HepG2 (cell line): ENCODE data around the gene GTF2B. TPM values are rescaled to one million over a fixed set of nuclear protein-coding genes. Genes with fewer than 3 reads are reported as not detected.
A peak's percentile ranks its signal among the peaks of the same experiment; 100 is the strongest.

ENCODE experiments used
- CBX1 ChIP-seq: IDR thresholded peaks from one replicate; pipeline ENCODE4 v1.6.1; 2016; ENCODE audit warnings: antibody characterized with exemption, low read depth
- IRF2 ChIP-seq: IDR thresholded peaks from 2 replicates; pipeline ENCODE4 v1.6.1; 2018; ENCODE audit warnings: missing genetic modification reagents, missing compliant biosample characterization
- KAT8 ChIP-seq: IDR thresholded peaks from 2 replicates; pipeline ENCODE4 v1.6.1; 2016; ENCODE audit warnings: missing genetic modification reagents, missing compliant biosample characterization
- MED13 ChIP-seq: sonication (generic); formaldehyde crosslinking; IDR thresholded peaks from 2 replicates; pipeline ENCODE4 v1.5.0; 2020; ENCODE audit warnings: missing genetic modification reagents
- MEIS1 ChIP-seq: sonication (generic); formaldehyde crosslinking; IDR thresholded peaks from 2 replicates; pipeline ENCODE4 v1.9.0; 2021; ENCODE audit warnings: mild to moderate bottlenecking, missing genetic modification reagents, moderate library complexity, borderline replicate concordance
- NCOA1 ChIP-seq: sonication (generic); formaldehyde crosslinking; IDR thresholded peaks from 2 replicates; pipeline ENCODE4 v1.9.0; 2021; ENCODE audit warnings: missing genetic modification reagents
- PHF21A ChIP-seq: sonication (generic); formaldehyde crosslinking; IDR thresholded peaks from 2 replicates; pipeline ENCODE4 v1.5.0; 2020; ENCODE audit warnings: mild to moderate bottlenecking, missing genetic modification reagents
- POLR2A ChIP-seq, 2 experiments: IDR thresholded peaks; 2 replicates each; pipeline ENCODE4 v1.6.1; 2011; ENCODE audit warnings: low read depth in 2 of 2, low read length in 2 of 2, mild to moderate bottlenecking in 1 of 2, moderate library complexity in 1 of 2; ENCODE audit not compliant: insufficient read depth in 1 of 2
- SOX6 ChIP-seq, 2 experiments: fragments of 450-650 bp in 1 of 2; sonication (generic) in 1 of 2; formaldehyde crosslinking in 1 of 2; IDR thresholded peaks; 2 replicates each; pipeline versions ENCODE4 v1.4.0 to v1.6.1; 2017 to 2020; ENCODE audit warnings: antibody characterized with exemption in 1 of 2, mild to moderate bottlenecking in 1 of 2, missing genetic modification reagents in 1 of 2
- SPEN ChIP-seq: sonication (generic); formaldehyde crosslinking; IDR thresholded peaks from 2 replicates; pipeline ENCODE4 v1.5.1; 2020; ENCODE audit warnings: low read depth, mild to moderate bottlenecking, missing genetic modification reagents
- SSRP1 ChIP-seq: IDR thresholded peaks from 2 replicates; pipeline ENCODE4 v1.6.1; 2016; ENCODE audit warnings: control low read depth
- TBX2 ChIP-seq: sonication (generic); formaldehyde crosslinking; IDR thresholded peaks from 2 replicates; pipeline ENCODE4 v1.5.0; 2020; ENCODE audit warnings: missing genetic modification reagents, mild to moderate bottlenecking, borderline replicate concordance
- TBX3 ChIP-seq: fragments of 450-650 bp; IDR thresholded peaks from 2 replicates; pipeline ENCODE4 v1.6.1; 2017; ENCODE audit warnings: antibody characterized with exemption, mild to moderate bottlenecking, inconsistent platforms, borderline replicate concordance
- TMF1 ChIP-seq: sonication (generic); formaldehyde crosslinking; IDR thresholded peaks from 2 replicates; pipeline ENCODE4 v1.8.1; 2022; ENCODE audit warnings: low read depth, missing genetic modification reagents
- ZFP82 ChIP-seq: sonication (generic); formaldehyde crosslinking; IDR thresholded peaks from 2 replicates; pipeline ENCODE4 v1.5.1; 2020; ENCODE audit warnings: mild to moderate bottlenecking, missing genetic modification reagents, borderline replicate concordance
- ZNF10 ChIP-seq: sonication (generic); formaldehyde crosslinking; IDR thresholded peaks from 2 replicates; pipeline ENCODE4 v1.4.0; 2020; ENCODE audit warnings: mild to moderate bottlenecking, low read depth, missing genetic modification reagents, borderline replicate concordance
- ZNF670 ChIP-seq: sonication (generic); formaldehyde crosslinking; IDR thresholded peaks from 2 replicates; pipeline ENCODE4 v1.8.0; 2022; ENCODE audit warnings: mild to moderate bottlenecking, missing genetic modification reagents, borderline replicate concordance
- ZNF703 ChIP-seq: sonication (generic); formaldehyde crosslinking; IDR thresholded peaks from 2 replicates; pipeline ENCODE4 v1.5.1; 2020; ENCODE audit warnings: missing genetic modification reagents, mild to moderate bottlenecking, moderate library complexity, borderline replicate concordance
- ZNF850 ChIP-seq: sonication (generic); formaldehyde crosslinking; conservative IDR thresholded peaks from 2 replicates; pipeline ENCODE4 v1.9.0; 2021; ENCODE audit warnings: mild to moderate bottlenecking, missing genetic modification reagents
- polyA plus RNA-seq, 8 experiments: library from polyadenylated mRNA; depleted of rRNA in 3 of 8; stranded (reverse) in 7 of 8; unstranded in 1 of 8; fragments of >200 nt; fragmentation: Illumina TruSeq in 4 of 8; extraction: Trizol in 4 of 8; gene quantifications; 2 replicates each; pipeline versions ENCODE4 v1.2.1 to v1.2.3, GENCODE V29; 2011 to 2016; ENCODE audit warnings: low read depth in 4 of 8, missing spikeins in 1 of 8, mixed read lengths in 1 of 8; ENCODE audit not compliant: insufficient read depth in 1 of 8
- total RNA-seq, 5 experiments: library from RNA; depleted of rRNA; stranded (reverse); fragments of >200 nt; fragmentation: Illumina TruSeq; extraction: Trizol; gene quantifications; 2 replicates each; pipeline ENCODE4 v1.2.3, GENCODE V29; 2016; ENCODE audit warnings: low read depth in 1 of 5
- TF ChIP-seq, protein P1 (sequence below): sonication (generic); formaldehyde crosslinking; conservative IDR thresholded peaks from 2 replicates; pipeline ENCODE4 v1.8.0; 2022; ENCODE audit warnings: mild to moderate bottlenecking, moderate library complexity, missing genetic modification reagents
- TF ChIP-seq, protein P2 (sequence below): sonication (generic); formaldehyde crosslinking; IDR thresholded peaks from 2 replicates; pipeline ENCODE4 v1.5.0; 2020; ENCODE audit warnings: mild to moderate bottlenecking, missing genetic modification reagents, borderline replicate concordance
- TF ChIP-seq, protein P3 (sequence below), 2 experiments: sonication (generic) in 1 of 2; formaldehyde crosslinking in 1 of 2; IDR thresholded peaks; 2 replicates each; pipeline versions ENCODE4 v1.4.0 to v1.6.1; 2018 to 2020; ENCODE audit warnings: missing genetic modification reagents in 2 of 2, borderline replicate concordance in 1 of 2, low read depth in 1 of 2, mild to moderate bottlenecking in 1 of 2, missing biosample characterization in 1 of 2

GTF2B gene
- total and polyA plus RNA-seq, 2 of the 13 experiments (the other 11 are each of a cell fraction or from before 2014, with no cell fraction given): 31.5 to 43.4 TPM

DNA sequence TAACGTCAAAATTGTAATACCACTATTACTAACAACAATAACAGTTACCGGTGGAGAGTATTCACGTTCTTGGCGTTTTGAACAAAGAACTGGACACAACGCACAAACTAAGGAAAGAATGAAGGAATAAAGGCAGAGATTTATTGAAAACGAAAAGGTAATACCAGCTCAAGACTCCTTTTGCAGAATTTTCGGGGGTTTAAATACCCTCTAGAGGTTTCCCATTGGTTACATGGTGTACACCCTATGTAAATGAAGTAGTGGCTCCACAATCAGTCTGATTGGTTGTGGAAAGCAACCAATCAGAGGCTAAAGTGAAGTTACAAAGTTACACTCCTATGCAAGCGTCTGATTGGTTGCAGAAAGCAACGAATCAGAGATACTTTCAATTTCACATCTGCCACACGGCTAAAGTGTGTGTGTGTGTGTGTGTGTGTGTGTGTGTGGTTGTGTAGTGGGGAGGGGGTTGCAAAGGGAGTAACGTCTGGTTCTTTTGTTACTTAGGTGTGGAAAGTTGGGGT, 1.1 kb upstream of the GTF2B start (continued):
- TF ChIP-seq ZNF10 (CRISPR knock-in tag) (no peak), IRF2 (CRISPR knock-in tag) (peak; percentile 86), ZNF670 (peak; percentile 66; the same call in 1 of the 2 replicates), MEIS1 (CRISPR knock-in tag) (no peak), CBX1 (no peak), KAT8 (CRISPR knock-in tag) (0 out of 2 replicates have a peak, but pooled peaks have one; percentile 7), TBX3 (peak; percentile 27; the same call in 1 of the 2 replicates), MED13 (no peak), PHF21A (CRISPR knock-in tag) (0 out of 2 replicates have a peak, but pooled peaks have one; percentile 38), SPEN (0 out of 2 replicates have a peak, but pooled peaks have one; percentile 24), SSRP1 (CRISPR knock-in tag) (0 out of 2 replicates have a peak, but pooled peaks have one; percentile 73), NCOA1 (no peak), POLR2A (IDR thresholded peaks at IDR 0.05; ENCODE audit: insufficient read depth in 1 of 2, low read depth in 2 of 2, low read length in 2 of 2) (peak; percentile 75 to 85), ZNF850 (CRISPR knock-in tag) (0 out of 2 replicates have a peak, but pooled peaks have one; percentile 13), TBX2 (CRISPR knock-in tag) (peak; percentile 44; the same call in 1 of the 2 replicates), ZFP82 (CRISPR knock-in tag) (0 out of 2 replicates have a peak, but pooled peaks have one; percentile 30), SOX6 (IDR thresholded peaks at IDR 0.05) (no peak), SOX6 (CRISPR knock-in tag; IDR thresholded peaks at IDR 0.05) (no peak), TMF1 (CRISPR knock-in tag) (0 out of 2 replicates have a peak, but pooled peaks have one; percentile 9), ZNF703 (CRISPR knock-in tag) (0 out of 2 replicates have a peak, but pooled peaks have one; percentile 15)
- TF ChIP-seq, protein P1, sequence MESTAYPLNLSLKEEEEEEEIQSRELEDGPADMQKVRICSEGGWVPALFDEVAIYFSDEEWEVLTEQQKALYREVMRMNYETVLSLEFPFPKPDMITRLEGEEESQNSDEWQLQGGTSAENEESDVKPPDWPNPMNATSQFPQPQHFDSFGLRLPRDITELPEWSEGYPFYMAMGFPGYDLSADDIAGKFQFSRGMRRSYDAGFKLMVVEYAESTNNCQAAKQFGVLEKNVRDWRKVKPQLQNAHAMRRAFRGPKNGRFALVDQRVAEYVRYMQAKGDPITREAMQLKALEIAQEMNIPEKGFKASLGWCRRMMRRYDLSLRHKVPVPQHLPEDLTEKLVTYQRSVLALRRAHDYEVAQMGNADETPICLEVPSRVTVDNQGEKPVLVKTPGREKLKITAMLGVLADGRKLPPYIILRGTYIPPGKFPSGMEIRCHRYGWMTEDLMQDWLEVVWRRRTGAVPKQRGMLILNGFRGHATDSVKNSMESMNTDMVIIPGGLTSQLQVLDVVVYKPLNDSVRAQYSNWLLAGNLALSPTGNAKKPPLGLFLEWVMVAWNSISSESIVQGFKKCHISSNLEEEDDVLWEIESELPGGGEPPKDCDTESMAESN (CRISPR knock-in tag): 0 out of 2 replicates have a peak, but pooled peaks have one; percentile 28
- TF ChIP-seq, protein P2, sequence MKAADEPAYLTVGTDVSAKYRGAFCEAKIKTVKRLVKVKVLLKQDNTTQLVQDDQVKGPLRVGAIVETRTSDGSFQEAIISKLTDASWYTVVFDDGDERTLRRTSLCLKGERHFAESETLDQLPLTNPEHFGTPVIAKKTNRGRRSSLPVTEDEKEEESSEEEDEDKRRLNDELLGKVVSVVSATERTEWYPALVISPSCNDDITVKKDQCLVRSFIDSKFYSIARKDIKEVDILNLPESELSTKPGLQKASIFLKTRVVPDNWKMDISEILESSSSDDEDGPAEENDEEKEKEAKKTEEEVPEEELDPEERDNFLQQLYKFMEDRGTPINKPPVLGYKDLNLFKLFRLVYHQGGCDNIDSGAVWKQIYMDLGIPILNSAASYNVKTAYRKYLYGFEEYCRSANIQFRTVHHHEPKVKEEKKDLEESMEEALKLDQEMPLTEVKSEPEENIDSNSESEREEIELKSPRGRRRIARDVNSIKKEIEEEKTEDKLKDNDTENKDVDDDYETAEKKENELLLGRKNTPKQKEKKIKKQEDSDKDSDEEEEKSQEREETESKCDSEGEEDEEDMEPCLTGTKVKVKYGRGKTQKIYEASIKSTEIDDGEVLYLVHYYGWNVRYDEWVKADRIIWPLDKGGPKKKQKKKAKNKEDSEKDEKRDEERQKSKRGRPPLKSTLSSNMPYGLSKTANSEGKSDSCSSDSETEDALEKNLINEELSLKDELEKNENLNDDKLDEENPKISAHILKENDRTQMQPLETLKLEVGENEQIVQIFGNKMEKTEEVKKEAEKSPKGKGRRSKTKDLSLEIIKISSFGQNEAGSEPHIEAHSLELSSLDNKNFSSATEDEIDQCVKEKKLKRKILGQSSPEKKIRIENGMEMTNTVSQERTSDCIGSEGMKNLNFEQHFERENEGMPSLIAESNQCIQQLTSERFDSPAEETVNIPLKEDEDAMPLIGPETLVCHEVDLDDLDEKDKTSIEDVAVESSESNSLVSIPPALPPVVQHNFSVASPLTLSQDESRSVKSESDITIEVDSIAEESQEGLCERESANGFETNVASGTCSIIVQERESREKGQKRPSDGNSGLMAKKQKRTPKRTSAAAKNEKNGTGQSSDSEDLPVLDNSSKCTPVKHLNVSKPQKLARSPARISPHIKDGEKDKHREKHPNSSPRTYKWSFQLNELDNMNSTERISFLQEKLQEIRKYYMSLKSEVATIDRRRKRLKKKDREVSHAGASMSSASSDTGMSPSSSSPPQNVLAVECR (CRISPR knock-in tag): peak; percentile 71; the same call in 1 of the 2 replicates
- TF ChIP-seq, protein P3, sequence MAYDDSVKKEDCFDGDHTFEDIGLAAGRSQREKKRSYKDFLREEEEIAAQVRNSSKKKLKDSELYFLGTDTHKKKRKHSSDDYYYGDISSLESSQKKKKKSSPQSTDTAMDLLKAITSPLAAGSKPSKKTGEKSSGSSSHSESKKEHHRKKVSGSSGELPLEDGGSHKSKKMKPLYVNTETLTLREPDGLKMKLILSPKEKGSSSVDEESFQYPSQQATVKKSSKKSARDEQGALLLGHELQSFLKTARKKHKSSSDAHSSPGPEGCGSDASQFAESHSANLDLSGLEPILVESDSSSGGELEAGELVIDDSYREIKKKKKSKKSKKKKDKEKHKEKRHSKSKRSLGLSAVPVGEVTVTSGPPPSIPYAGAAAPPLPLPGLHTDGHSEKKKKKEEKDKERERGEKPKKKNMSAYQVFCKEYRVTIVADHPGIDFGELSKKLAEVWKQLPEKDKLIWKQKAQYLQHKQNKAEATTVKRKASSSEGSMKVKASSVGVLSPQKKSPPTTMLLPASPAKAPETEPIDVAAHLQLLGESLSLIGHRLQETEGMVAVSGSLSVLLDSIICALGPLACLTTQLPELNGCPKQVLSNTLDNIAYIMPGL (CRISPR knock-in tag; IDR thresholded peaks at IDR 0.05; ENCODE audit: borderline replicate concordance in 1 of 2, low read depth in 1 of 2): peak in 1 of 2 experiments; percentile 64; a peak in 1 of 4 replicates
